RCC 7860 (cell line): ENCODE measurements around the gene PPIA.
"Not testable (repeated sequence)": the region's sequence is repeated elsewhere in the genome, so short reads cannot be mapped to it uniquely, and the experiment has no call there.

Experiments used
- DNase-seq: peaks from one replicate; pipeline ENCODE4 v3.0.0-alpha.2; 2015; ENCODE audit warnings: low spot score
- FAIRE-seq: peaks from 2 replicates; lab custom pipeline; 2012; peaks lifted over from hg19 to GRCh38; lab: Jason Lieb, UNC

PPIA gene

DNA sequence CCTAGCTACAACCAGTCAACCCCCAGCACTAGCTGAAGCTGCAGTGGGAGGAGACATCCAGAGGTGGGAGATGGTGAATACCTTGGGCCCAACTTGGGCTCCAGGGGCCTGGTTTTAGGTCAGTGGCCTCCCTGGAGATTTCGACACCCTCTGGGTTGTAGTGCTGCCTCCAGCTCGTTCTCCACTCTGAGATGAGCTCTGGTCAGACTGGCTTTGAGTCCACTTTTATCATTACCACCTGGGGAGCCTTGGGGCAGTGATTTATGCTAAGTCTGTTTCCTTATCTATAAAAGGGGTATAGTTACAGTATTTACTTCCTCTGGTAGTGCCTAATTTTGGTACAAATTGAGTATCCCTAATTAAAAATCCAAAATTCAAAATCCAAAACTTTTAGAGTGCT lies 22.8 kb downstream of the PPIA start:
- no peak for FAIRE-seq
- DNase-seq: no peak

DNA sequence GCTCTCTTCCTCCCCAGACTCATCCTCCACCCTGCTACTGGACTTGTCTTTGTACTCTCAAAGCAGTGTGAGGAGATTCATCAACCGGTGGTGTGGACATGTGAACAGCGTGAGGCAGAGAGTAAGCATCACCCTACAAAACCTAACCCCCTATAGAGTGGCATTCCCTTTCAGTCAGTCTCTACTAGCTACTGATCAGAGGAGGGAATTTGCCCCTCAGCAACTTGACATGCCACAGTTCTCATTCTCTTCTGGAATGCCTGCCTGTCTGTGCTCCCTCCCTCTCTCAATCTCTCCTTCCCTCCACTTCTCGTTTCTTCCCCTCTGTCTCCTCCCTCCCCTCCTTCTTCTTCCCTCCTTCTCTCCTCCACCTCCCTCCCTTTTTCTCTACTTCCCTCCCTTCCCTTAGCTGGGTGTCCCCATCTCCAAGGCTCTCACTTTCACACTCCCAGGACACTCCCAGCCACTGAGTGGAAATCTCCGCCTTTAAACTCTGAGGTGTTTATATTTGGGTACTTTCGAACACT lies 26.8 kb downstream of the PPIA start:
- FAIRE-seq: no peak
- DNase-seq: no peak

DNA sequence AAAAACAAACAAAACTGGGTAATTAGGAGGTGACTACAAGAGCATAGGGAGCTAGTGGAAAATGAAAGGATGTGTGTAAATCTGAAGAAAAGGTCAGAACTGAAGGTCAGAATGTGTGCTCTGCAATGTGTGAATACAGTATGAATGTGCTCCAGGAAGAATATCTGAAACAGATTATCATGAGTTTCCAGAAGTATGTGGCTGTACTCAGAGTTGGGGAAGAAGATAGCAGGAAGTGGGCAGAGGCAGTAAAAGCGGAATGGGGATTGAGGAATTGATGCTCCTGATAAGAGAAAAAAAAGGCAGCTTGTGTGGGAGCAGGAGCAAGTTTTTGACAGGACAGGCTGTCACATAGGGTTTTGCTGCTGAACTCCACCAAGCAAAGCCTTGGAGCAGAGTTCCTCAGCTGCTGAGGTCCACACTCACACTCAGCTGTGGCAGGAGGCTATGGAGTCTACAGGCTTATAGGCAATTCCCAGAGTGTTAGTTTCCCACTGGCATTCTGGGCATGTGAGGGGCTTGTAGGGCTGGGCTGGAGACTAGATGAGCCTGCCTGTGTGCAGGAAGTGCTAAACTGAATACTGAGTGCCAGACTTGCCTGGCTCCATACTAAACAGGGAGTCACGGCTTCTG lies 28.5 kb downstream of the PPIA start:
- DNase-seq (no peak), FAIRE-seq (no peak)

DNA sequence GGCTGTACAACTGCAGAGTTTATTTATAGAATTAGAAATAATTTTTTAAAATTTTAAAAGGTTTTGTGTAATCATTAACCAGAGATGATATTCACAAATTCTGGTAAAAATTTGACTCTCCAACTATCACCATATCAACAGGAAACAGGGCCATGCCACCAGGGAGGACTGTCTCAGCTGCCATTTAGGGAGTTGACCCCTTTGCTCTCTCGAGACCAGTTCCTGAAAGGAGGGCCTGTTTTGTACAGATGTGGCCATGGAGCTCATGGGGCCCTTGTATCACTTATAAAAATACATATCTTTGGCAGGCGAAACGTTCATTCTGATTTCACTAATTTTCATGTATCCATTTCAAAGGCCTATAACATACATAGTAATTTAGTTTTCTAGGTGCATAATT lies 31.1 kb downstream of the PPIA start:
- FAIRE-seq (no peak), DNase-seq (no peak)

GRCh38 chr7:44838751-44839150 lies 42.3 kb downstream of the PPIA start:
- DNase-seq (no peak), FAIRE-seq (no peak)

- not testable (repeated sequence) for FAIRE-seq
Measured at GRCh38 chr7:44842675-44843074, 46.2 kb downstream of the PPIA start.

DNA sequence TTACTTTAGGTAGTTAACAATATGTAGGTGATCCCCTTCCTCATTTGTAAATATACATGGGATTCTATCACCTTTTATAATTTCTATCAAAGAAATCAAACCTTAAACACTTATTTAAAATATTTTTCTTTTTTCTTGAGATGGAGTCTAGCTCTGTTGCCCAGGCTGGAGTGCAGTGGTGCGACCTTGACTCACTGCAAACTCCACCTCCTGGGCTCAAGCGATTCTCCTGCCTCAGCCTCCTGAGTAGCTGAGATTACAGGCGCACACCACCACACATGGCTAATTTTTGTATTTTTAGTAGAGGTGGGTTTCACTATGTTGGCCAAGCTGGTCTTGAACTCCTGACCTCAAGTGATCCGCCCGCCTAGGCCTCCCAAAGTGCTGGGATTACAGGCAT lies 47.0 kb downstream of the PPIA start:
- DNase-seq, FAIRE-seq: not testable (repeated sequence)

More at GRCh38 chr7:44842675-44843074, 46.2 kb downstream of the PPIA start:
- DNase-seq: not testable (repeated sequence)

DNA sequence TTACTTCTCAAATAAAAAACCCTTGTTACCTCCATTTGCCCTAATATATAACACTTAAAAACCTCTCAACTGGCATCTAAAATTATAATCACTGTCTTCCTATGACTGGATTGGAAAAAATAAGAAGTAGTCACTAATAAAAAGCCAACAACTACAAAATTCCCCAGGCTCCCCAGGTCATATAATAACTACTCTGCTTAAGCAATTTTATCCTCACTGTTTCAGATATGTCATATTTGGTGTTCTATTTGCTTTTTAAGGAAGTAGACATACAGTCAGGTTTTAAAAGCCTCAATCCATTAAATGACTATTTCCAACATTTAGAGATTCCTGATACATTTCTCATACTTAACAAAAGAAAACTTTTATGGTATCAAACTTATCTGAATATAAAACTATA lies 49.0 kb downstream of the PPIA start:
- no peak for DNase-seq
- FAIRE-seq: peak; percentile 15

- not testable (repeated sequence) for FAIRE-seq, DNase-seq
Measured at GRCh38 chr7:44846390-44846789, 49.9 kb downstream of the PPIA start.

DNA sequence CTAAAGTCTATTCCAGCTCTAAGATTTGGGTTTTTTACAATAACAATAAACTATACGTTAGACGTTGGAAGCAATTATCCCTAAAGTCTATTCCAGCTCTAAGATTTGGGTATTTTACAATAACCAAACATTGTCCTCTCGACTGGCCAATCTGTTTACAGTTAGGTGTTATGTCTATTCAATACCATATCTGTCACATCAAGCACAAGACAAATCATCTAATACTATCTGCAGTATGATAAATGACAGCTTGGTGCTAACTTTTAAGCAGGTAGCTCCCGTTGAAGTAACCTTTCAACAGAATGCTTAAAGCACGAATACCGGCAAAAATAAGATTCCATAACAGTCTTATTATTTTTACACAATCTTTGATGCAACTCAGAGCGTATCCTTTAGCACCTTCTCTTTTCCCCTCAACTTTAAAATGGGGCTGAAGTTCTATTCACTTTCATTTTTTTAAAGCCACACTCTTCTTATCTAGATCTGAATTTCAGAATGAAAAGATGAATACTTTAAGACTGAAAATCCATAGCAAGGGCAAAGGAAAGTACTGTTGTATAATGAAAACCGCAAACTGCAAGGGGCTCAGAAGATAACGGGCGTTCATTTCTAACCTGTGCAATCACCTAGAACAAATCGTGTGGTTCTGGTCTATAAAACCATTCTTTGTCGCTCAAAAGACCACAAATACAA lies 50.5 kb downstream of the PPIA start:
- DNase-seq (no peak), FAIRE-seq (peak; percentile 63)

DNA sequence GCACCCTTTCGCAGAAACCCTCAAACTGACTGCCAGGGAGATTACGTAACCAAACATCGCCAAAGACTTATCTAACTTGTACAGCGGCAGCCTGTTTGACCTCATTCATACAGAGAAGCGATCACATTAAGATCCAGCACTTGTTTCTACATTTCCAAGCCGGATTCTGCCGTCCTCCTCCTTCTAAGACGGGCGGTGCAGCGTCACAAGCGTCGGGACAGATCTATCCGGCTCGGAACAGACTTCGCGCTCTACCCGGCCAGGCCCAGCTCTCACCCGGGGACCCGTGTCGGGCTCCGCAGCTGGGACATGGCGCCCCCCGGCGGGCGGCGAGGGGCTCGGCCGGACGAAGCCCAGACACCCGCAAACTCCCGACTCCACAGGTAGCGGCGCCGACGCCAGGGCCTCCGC lies 51.0 kb downstream of the PPIA start:
- FAIRE-seq (no peak), DNase-seq (peak; percentile 70)

GRCh38 chr7:44847920-44848634 lies 51.6 kb downstream of the PPIA start, which contains the start of gene H2AZ2:
TSS of gene H2AZ2 (minus strand) at chr7:44848087. CDS start at chr7:44847971, 116 bp downstream.
- FAIRE-seq (peak; percentile 94), DNase-seq (peak; percentile 100)

DNA sequence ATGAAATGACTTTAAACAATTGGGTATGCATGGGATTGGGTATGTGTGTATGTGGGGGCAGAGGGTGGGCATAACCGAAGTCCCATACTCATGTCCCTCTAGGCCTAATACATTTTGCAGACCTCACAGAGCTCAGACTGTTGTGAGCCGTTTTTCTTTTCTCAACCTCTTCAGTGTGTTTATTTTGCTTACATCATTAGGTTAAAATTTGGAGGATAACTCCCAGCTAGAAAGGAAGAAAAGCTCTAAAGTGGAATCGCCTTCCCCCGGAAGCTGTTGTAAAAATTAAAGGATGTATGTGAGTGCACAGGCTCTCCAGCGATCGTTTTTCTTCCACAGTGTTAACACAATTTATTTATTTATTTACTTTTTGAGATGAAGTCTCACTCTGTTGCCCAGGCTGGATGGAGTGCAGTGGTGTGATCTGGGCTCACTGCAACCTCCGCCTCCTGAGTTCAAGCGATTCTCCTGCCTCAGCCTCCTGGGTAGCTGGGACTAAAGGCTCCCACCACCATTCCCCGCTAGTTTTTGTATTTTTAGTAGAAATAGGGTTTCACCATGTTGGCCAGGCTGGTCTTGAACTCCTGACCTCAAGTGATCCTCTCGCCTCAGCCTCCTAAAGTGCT lies 52.9 kb downstream of the PPIA start:
- DNase-seq (no peak), FAIRE-seq (no peak)

DNA sequence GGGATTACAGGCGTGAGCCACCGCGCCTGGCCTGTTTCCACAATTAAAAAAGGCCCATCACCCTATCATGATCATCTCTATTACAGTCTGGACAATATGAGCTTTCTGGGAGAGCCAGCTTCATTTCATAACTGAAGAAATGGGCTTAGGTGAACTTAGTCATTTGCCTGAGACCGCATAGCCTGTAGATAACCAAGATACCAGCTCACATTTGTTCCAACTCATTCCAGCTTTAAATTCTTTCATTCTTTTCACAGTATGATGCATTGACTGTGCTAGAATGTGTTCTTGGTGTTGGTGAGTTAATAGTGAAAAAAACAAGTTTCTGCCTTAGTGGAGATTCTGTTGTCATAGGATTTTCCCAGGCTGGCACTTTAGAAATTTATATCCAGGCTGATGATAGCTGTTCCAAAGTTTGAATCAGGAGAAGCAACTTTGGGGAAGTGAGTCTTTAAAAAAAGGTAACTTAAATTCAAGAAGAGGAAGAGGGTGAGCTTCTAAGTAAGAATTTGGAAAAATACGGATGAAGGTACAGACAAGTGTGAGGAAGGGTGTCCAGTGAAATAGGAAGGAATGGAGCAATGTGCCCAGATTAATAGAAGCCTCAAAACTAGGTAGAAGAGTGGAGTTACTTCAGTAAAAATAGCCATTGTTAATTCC lies 53.5 kb downstream of the PPIA start:
- FAIRE-seq (no peak), DNase-seq (no peak)

DNA sequence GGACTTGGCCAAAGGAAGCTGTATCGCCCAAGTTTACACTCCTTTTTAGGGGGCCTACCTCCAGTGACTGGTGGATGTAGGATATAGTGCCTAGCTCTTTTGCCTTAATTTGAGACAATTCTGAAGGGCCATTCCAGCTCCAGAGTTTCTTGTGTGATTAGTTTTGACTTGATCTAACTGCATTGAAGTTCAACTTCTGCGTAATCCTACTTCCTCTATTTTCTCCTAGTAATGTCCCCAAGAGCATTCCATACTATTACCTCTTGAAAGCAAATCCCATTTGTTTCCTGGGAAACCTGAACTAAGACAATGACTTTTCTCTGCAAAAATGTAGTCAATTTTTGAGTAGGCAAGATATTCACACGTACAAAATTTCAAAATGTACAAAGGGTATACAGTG lies 56.1 kb downstream of the PPIA start:
- FAIRE-seq (no peak), DNase-seq (no peak)
